HG03095 (cell line): ENCODE results near the gene DMWD.

ENCODE experiments used
- ATAC-seq: cut with Tn5 transposase; IDR thresholded peaks from one replicate; pipeline ENCODE4 v1.9.1; 2021; ENCODE audit warnings: moderate library complexity; ENCODE audit not compliant: unreplicated experiment

The DMWD gene

GRCh38 chr19:45792470-45793177, at the start of gene DMWD:
Gene DMWD (minus strand): TSS chr19:45792845. CDS start chr19:45792756, 89 bp downstream.
- ATAC-seq: peak; percentile 77

- no peak for ATAC-seq
These were observed 49.6 kb upstream of the DMWD start for GRCh38 chr19:45842198-45842597.

- no peak for ATAC-seq
These were observed 42.3 kb upstream of the DMWD start for GRCh38 chr19:45834970-45835369.

- no peak for ATAC-seq
These were observed 36.3 kb upstream of the DMWD start for GRCh38 chr19:45828945-45829344.

GRCh38 chr19:45828523-45828922, 35.9 kb upstream of the DMWD start:
- ATAC-seq: no peak

- no peak for ATAC-seq
These were observed 34.9 kb upstream of the DMWD start for GRCh38 chr19:45827459-45828093.

GRCh38 chr19:45826934-45827333, 34.3 kb upstream of the DMWD start:
- no peak for ATAC-seq

GRCh38 chr19:45825917-45826893, 33.6 kb upstream of the DMWD start:
- no peak for ATAC-seq

GRCh38 chr19:45825263-45825605, 32.6 kb upstream of the DMWD start:
- no peak for ATAC-seq

GRCh38 chr19:45824531-45825262, 32.1 kb upstream of the DMWD start:
- no peak for ATAC-seq

- ATAC-seq: no peak
These were observed 31.4 kb upstream of the DMWD start for GRCh38 chr19:45824041-45824471.

GRCh38 chr19:45823182-45823581, 30.5 kb upstream of the DMWD start:
- ATAC-seq: no peak

GRCh38 chr19:45822716-45823115, 30.1 kb upstream of the DMWD start:
- no peak for ATAC-seq

- no peak for ATAC-seq
These were observed 28.9 kb upstream of the DMWD start for GRCh38 chr19:45821570-45821969.

GRCh38 chr19:45821103-45821521, 28.5 kb upstream of the DMWD start:
- no peak for ATAC-seq

- no peak for ATAC-seq
These were observed 27.9 kb upstream of the DMWD start for GRCh38 chr19:45820413-45821102.

- no peak for ATAC-seq
These were observed 27.1 kb upstream of the DMWD start for GRCh38 chr19:45819769-45820168.

GRCh38 chr19:45817725-45818301, 25.2 kb upstream of the DMWD start:
- ATAC-seq: no peak

GRCh38 chr19:45817010-45817724, 24.5 kb upstream of the DMWD start:
- peak; percentile 78 for ATAC-seq
